ENCODE data around the gene VIL1.

Gene VIL1

GRCh38 chr2:218392459-218392858 lies 26.5 kb upstream of the VIL1 start:
- H3K4me3 ChIP-seq = no peak overlapping the region
- no peak for DNase-seq (ENCODE audit: low read depth, low spot score)
- no peaks in the 10 kb centered on the region for H3K9me3 ChIP-seq (ENCODE audit: low read depth, low read length)
- no peak overlapping the region for H3K9ac ChIP-seq (ENCODE audit: insufficient read length)
- H3K36me3 ChIP-seq (ENCODE audit: insufficient read depth, low read length) = no peaks in the 10 kb centered on the region
- TF ChIP-seq POLR2AphosphoS5 (IDR thresholded peaks at IDR 0.05; ENCODE audit: borderline replicate concordance, low read depth, low read length) = no peak
- TF ChIP-seq FOXP2 (optimal IDR thresholded peaks at IDR 0.05; ENCODE audit: control extremely low read depth, extremely low read length, insufficient read depth) = no peak
- H3K27ac ChIP-seq = no peak overlapping the region

GRCh38 chr2:218392891-218393462 lies 25.9 kb upstream of the VIL1 start:
- no peaks in the 10 kb centered on the region for H3K36me3 ChIP-seq (ENCODE audit: insufficient read depth, low read length)
- no peak overlapping the region for H3K9ac ChIP-seq (ENCODE audit: insufficient read length)

GRCh38 chr2:218393750-218394290 lies 25.1 kb upstream of the VIL1 start:
- no peaks in the 10 kb centered on the region for H3K36me3 ChIP-seq (ENCODE audit: insufficient read depth, low read length)
- no peak for DNase-seq (ENCODE audit: low read depth, low spot score)
- no peak overlapping the region for H3K4me3 ChIP-seq
- TF ChIP-seq FOXP2 (optimal IDR thresholded peaks at IDR 0.05; ENCODE audit: control extremely low read depth, extremely low read length, insufficient read depth) (no peak), POLR2AphosphoS5 (IDR thresholded peaks at IDR 0.05; ENCODE audit: borderline replicate concordance, low read depth, low read length) (no peak), EZH2 (IDR thresholded peaks at IDR 0.05) (no peak)
- no peak overlapping the region for H3K9ac ChIP-seq (ENCODE audit: insufficient read length)
- no peak overlapping the region for H3K27ac ChIP-seq
- H3K9me3 ChIP-seq (ENCODE audit: low read depth, low read length) = no peaks in the 10 kb centered on the region

More at GRCh38 chr2:218392891-218393462, 25.9 kb upstream of the VIL1 start:
- TF ChIP-seq POLR2AphosphoS5 (IDR thresholded peaks at IDR 0.05; ENCODE audit: borderline replicate concordance, low read depth, low read length) = no peak
- no peak for TF ChIP-seq FOXP2 (optimal IDR thresholded peaks at IDR 0.05; ENCODE audit: control extremely low read depth, extremely low read length, insufficient read depth)
- TF ChIP-seq EZH2 (IDR thresholded peaks at IDR 0.05) = no peak
- no peak for DNase-seq (ENCODE audit: low read depth, low spot score)
- Histone ChIP-seq H3K9me3 (ENCODE audit: low read depth, low read length) (no peaks in the 10 kb centered on the region), H3K4me3 (no peak overlapping the region), H3K27ac (no peak overlapping the region)

- H3K9ac ChIP-seq (ENCODE audit: insufficient read length) = no peak overlapping the region
- no peak overlapping the region for H3K27ac ChIP-seq
- no peak for TF ChIP-seq FOXP2 (optimal IDR thresholded peaks at IDR 0.05; ENCODE audit: control extremely low read depth, extremely low read length, insufficient read depth)
- H3K36me3 ChIP-seq (ENCODE audit: insufficient read depth, low read length) = no peaks in the 10 kb centered on the region
- no peaks in the 10 kb centered on the region for H3K9me3 ChIP-seq (ENCODE audit: low read depth, low read length)
- H3K4me3 ChIP-seq = no peak overlapping the region
- DNase-seq (ENCODE audit: low read depth, low spot score) = no peak
Measured at GRCh38 chr2:218394298-218395089, 24.4 kb upstream of the VIL1 start.

DNA sequence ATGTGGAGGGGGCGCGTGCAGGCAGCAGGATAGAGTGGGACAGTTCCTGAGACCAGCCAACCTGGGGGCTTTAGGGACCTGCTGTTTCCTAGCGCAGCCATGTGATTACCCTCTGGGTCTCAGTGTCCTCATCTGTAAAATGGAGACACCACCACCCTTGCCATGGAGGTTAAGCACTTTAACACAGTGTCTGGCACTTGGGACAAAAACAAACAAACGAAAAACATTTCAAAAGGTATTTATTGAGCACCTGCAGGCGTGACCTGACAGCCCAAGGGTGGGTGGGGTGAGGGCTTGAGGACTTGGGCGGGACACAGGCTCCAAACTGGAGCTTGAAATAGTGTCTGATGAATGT lies 23.9 kb upstream of the VIL1 start:
- Histone ChIP-seq H3K36me3 (ENCODE audit: insufficient read depth, low read length) (no peaks in the 10 kb centered on the region), H3K4me3 (no peak overlapping the region), H3K9me3 (ENCODE audit: low read depth, low read length) (no peaks in the 10 kb centered on the region), H3K9ac (ENCODE audit: insufficient read length) (no peak overlapping the region), H3K27ac (no peak overlapping the region)
- TF ChIP-seq EZH2 (IDR thresholded peaks at IDR 0.05) (no peak), POLR2AphosphoS5 (IDR thresholded peaks at IDR 0.05; ENCODE audit: borderline replicate concordance, low read depth, low read length) (no peak), FOXP2 (optimal IDR thresholded peaks at IDR 0.05; ENCODE audit: control extremely low read depth, extremely low read length, insufficient read depth) (no peak)
- DNase-seq (ENCODE audit: low read depth, low spot score) = no peak

DNA sequence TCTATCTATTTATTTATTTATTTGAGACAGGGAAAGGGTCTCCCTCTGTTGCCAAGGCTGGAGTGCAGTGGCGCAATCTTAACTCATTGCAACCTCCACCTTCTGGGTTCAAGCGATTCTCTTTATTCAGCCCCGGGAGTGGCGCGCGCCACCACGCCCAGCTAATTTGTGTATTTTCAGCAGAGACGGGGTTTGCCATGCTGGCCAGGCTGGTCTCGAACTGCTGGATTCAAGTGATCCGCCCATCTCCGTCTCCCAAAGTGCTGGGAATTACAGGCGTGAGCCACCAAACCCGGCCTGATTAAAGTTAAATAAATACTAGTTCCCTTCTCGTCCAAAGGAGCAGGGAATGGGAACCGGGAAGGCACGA lies 23.5 kb upstream of the VIL1 start:
- no peaks in the 10 kb centered on the region for H3K9me3 ChIP-seq (ENCODE audit: low read depth, low read length)

DNA sequence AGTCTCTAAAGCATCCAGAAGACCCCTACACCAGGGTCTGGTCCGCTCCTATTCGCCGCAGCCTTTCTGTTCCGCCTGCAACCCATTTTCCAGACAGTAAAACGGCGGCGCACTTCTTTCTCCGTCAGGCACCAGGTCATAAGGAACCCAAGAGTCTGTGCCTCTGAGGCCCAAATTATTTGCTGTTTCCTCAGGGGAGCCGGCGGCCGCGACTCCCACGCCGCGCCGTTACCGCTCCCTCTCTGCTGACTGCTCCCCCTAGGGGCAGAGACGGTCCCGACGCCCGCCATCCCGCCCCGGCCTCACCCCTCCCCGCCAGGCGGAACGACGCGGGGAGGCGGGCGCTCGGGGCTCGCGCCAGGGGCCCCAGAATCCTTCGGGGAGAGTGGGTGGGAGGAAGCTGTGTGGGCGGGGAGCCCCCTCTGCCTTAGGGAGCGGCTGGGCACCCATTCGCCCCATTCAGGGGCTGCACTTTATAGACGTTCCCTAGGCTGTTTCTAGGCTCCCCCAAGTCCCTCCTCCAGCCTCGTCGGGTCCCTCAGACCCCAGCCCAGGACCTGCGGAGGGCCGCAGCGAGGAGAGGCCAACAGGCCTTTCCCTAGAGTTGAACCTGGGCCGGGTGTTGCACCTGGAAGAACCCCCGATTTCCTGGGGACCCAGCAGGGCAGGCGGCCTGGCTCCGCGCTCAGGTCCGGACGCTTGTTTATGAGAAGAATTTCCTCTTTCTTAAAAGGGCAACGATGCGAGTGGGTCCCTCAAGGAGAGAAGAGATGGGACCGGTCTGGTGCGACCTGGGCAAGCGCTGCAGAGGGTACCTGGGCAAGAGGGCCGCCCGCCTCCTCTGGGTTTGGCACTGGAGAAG lies 22.9 kb upstream of the VIL1 start:
- TF ChIP-seq POLR2AphosphoS5 (IDR thresholded peaks at IDR 0.05; ENCODE audit: borderline replicate concordance, low read depth, low read length) = peak; percentile 74
- peak; percentile 15 for TF ChIP-seq FOXP2 (optimal IDR thresholded peaks at IDR 0.05; ENCODE audit: control extremely low read depth, extremely low read length, insufficient read depth)
- TF ChIP-seq EZH2 (IDR thresholded peaks at IDR 0.05) = no peak
- H3K36me3 ChIP-seq (ENCODE audit: insufficient read depth, low read length) = no peaks in the 10 kb centered on the region
- H3K27ac ChIP-seq = peak overlapping the region; percentile 97
- H3K9me3 ChIP-seq (ENCODE audit: low read depth, low read length) = no peaks in the 10 kb centered on the region
- peak overlapping the region; percentile 94 for H3K4me3 ChIP-seq
- peak; percentile 89 for DNase-seq (ENCODE audit: low read depth, low spot score)
- peak overlapping the region; percentile 90 for H3K9ac ChIP-seq (ENCODE audit: insufficient read length)

More for the DNA sequence above, 23.5 kb upstream of the VIL1 start:
- no peaks in the 10 kb centered on the region for H3K36me3 ChIP-seq (ENCODE audit: insufficient read depth, low read length)
- H3K27ac ChIP-seq = peak overlapping the region; percentile 79
- H3K9ac ChIP-seq (ENCODE audit: insufficient read length) = peak overlapping the region; percentile 58
- peak overlapping the region; percentile 94 for H3K4me3 ChIP-seq
- no peak for DNase-seq (ENCODE audit: low read depth, low spot score)
- TF ChIP-seq FOXP2 (optimal IDR thresholded peaks at IDR 0.05; ENCODE audit: control extremely low read depth, extremely low read length, insufficient read depth) (no peak), POLR2AphosphoS5 (IDR thresholded peaks at IDR 0.05; ENCODE audit: borderline replicate concordance, low read depth, low read length) (no peak), EZH2 (IDR thresholded peaks at IDR 0.05) (no peak)

Data from SK-N-MC (cell line).